GM19023 (cell line): ENCODE results near the gene MRPL33.
A peak's percentile ranks its signal among the peaks of the same experiment; 100 is the strongest.
"Not testable (repeated sequence)": the region's sequence is repeated elsewhere in the genome, so short reads cannot be mapped to it uniquely, and the experiment has no call there.

Experiments used
- ATAC-seq: cut with Tn5 transposase; IDR thresholded peaks from one replicate; pipeline ENCODE4 v1.9.1; 2021; ENCODE audit warnings: mild to moderate bottlenecking, moderate library complexity; ENCODE audit not compliant: unreplicated experiment

Gene MRPL33

GRCh38 chr2:27739058-27739373, 32.5 kb upstream of the MRPL33 start:
- no peak for ATAC-seq

- no peak for ATAC-seq
Observed at GRCh38 chr2:27741673-27742072, 29.8 kb upstream of the MRPL33 start.

- ATAC-seq: no peak
Observed at GRCh38 chr2:27742571-27742970, 28.9 kb upstream of the MRPL33 start.

- ATAC-seq: not testable (repeated sequence)
Observed at GRCh38 chr2:27745494-27745893, 26.0 kb upstream of the MRPL33 start.

GRCh38 chr2:27746325-27746724, 25.2 kb upstream of the MRPL33 start:
- no peak for ATAC-seq

- no peak for ATAC-seq
Observed at GRCh38 chr2:27747827-27748352, 23.6 kb upstream of the MRPL33 start.

- not testable (repeated sequence) for ATAC-seq
Observed at GRCh38 chr2:27748803-27749554, 22.5 kb upstream of the MRPL33 start.

- no peak for ATAC-seq
Observed at GRCh38 chr2:27751377-27751776, 20.1 kb upstream of the MRPL33 start.

GRCh38 chr2:27752551-27753237, 18.8 kb upstream of the MRPL33 start:
- ATAC-seq: no peak

GRCh38 chr2:27754138-27754588, 17.4 kb upstream of the MRPL33 start:
- ATAC-seq: no peak

- no peak for ATAC-seq
Observed at GRCh38 chr2:27754831-27755230, 16.7 kb upstream of the MRPL33 start.

GRCh38 chr2:27756091-27756490, 15.4 kb upstream of the MRPL33 start:
- no peak for ATAC-seq

GRCh38 chr2:27756544-27757498, 14.7 kb upstream of the MRPL33 start:
- no peak for ATAC-seq

GRCh38 chr2:27762951-27763906, 8.3 kb upstream of the MRPL33 start:
- no peak for ATAC-seq

- ATAC-seq: no peak
Observed at GRCh38 chr2:27763907-27764267, 7.6 kb upstream of the MRPL33 start.

GRCh38 chr2:27764526-27764925, 7.0 kb upstream of the MRPL33 start:
- ATAC-seq: not testable (repeated sequence)

- ATAC-seq: no peak
Observed at GRCh38 chr2:27765621-27766286, 5.8 kb upstream of the MRPL33 start.

- ATAC-seq: no peak
Observed at GRCh38 chr2:27766287-27766661, 5.2 kb upstream of the MRPL33 start.

- ATAC-seq: peak; percentile 27
Observed at GRCh38 chr2:27771202-27771547, 344 bp upstream of the MRPL33 start.

- no peak for ATAC-seq
Observed at GRCh38 chr2:27772804-27773203, 1.3 kb downstream of the MRPL33 start.
